Upper lobe of left lung (tissue), 4 donors: ENCODE measurements around the gene GALNT2.
A peak's percentile ranks its signal among the peaks of the same experiment; 100 is the strongest.

ENCODE experiments used
- EP300 ChIP-seq, 4 donors: sonication (generic); formaldehyde crosslinking; IDR thresholded peaks; one replicate each; pipeline ENCODE4 v1.5.1; 2017; ENCODE audit warnings: antibody characterized with exemption in 4 of 4, control low read depth in 2 of 4
- POLR2A ChIP-seq, 4 donors: fragments of 450-650 bp; IDR thresholded peaks; one replicate each; pipeline ENCODE4 v1.5.1; 2016 to 2017; ENCODE audit warnings: antibody characterized with exemption in 4 of 4, mild to moderate bottlenecking in 2 of 4
- POLR2AphosphoS5 ChIP-seq, 2 donors: sonication (generic); formaldehyde crosslinking; IDR thresholded peaks; one replicate each; pipeline ENCODE4 v1.5.1; 2017; ENCODE audit warnings: antibody characterized with exemption in 2 of 2
- TF ChIP-seq, protein P1 (sequence below), 6 experiments: fragments of 450-650 bp in 4 of 6; fragments of 200-600 bp in 2 of 6; sonication (generic) in 2 of 6; IDR thresholded peaks; one replicate each; pipeline ENCODE4 v1.5.1; 2016 to 2019; ENCODE audit warnings: antibody characterized with exemption in 6 of 6

DNA sequence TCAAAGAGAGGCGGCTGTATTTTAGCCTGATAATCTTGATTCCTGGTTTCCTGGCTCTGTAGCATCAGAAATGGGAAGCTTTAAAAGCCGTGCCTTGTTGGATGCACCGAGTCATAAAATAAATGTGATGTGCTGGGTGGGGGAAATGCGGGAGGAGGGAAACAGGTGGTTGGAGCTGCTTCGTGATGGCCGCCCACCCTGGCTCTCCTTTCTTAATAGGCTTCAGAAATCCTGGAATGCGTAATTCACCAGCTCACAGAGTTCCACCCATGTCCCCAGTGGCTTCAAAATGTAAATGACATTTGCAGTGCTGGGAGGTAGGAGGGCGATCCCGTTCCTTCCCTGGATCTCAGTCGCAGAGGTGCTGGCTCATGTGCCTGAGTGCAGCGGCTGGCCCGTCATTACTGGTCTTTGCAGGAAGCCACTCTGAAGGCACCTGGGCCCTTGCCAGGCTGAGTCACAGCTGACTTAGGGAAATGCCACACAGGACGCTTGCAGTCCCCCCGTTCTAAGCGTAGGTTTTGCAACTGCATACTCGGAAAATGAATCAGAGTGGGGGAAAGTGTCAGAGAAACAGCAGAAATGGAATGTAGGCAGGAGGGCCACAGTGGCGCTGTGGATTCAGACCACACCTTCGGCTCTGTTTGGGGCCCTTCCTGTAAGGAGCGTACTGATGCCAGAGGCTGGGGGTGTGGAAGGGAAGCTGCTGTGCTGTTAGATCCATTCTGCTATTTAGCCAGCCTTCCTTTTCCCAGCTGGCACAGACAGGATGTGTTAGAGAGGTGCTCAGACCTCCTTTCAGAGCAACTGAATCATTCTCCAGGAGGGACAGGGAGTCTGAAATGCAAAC, 37.6 kb downstream of the GALNT2 start:
- TF ChIP-seq EP300 (IDR thresholded peaks at IDR 0.05) = peak; percentile 38 to 96 (median 64)
- TF ChIP-seq, protein P1, sequence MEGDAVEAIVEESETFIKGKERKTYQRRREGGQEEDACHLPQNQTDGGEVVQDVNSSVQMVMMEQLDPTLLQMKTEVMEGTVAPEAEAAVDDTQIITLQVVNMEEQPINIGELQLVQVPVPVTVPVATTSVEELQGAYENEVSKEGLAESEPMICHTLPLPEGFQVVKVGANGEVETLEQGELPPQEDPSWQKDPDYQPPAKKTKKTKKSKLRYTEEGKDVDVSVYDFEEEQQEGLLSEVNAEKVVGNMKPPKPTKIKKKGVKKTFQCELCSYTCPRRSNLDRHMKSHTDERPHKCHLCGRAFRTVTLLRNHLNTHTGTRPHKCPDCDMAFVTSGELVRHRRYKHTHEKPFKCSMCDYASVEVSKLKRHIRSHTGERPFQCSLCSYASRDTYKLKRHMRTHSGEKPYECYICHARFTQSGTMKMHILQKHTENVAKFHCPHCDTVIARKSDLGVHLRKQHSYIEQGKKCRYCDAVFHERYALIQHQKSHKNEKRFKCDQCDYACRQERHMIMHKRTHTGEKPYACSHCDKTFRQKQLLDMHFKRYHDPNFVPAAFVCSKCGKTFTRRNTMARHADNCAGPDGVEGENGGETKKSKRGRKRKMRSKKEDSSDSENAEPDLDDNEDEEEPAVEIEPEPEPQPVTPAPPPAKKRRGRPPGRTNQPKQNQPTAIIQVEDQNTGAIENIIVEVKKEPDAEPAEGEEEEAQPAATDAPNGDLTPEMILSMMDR (IDR thresholded peaks at IDR 0.05) = peak in 3 of 6 experiments; percentile 7 to 39 (median 31)
- TF ChIP-seq POLR2A (IDR thresholded peaks at IDR 0.05) = peak in 1 of 4 donors; percentile 48
- peak; percentile 90 to 97 for TF ChIP-seq POLR2AphosphoS5 (IDR thresholded peaks at IDR 0.05)
